Tibial nerve (tissue), 4 donors: Measurements from ENCODE around the gene FEM1A. TPM values are rescaled to one million over a fixed set of nuclear protein-coding genes. Genes with fewer than 3 reads are reported as not detected.

Source experiments
- DNase-seq, 2 donors: peaks; one replicate each; pipeline ENCODE4 v3.0.0-alpha.2; 2019; ENCODE audit warnings: low spot score in 2 of 2
- H3K27ac ChIP-seq, 4 donors: fragments of 200-600 bp; sonication (generic) in 3 of 4; one replicate each; pipeline ENCODE4 v1.5.1; 2017 to 2019; ENCODE audit warnings: mild to moderate bottlenecking in 1 of 4
- H3K27me3 ChIP-seq, 2 donors: fragments of 200-600 bp; sonication (generic) in 1 of 2; one replicate each; pipeline versions ENCODE4 v1.5.1 to v1.6.0; 2017 to 2019
- H3K36me3 ChIP-seq, 3 donors: fragments of 200-600 bp; sonication (generic); one replicate each; pipeline ENCODE4 v1.5.1; 2018 to 2019
- H3K4me1 ChIP-seq, 4 donors: fragments of 200-600 bp; sonication (generic) in 3 of 4; one replicate each; pipeline ENCODE4 v1.5.1; 2017 to 2019
- H3K4me3 ChIP-seq, 4 donors: fragments of 200-600 bp; sonication (generic) in 3 of 4; one replicate each; pipeline ENCODE4 v1.5.1; 2017 to 2019; ENCODE audit warnings: mild to moderate bottlenecking in 1 of 4, moderate library complexity in 1 of 4
- H3K9me3 ChIP-seq, 4 donors: fragments of 200-600 bp; sonication (generic) in 3 of 4; one replicate each; pipeline ENCODE4 v1.5.1; 2017 to 2019
- CTCF ChIP-seq, 5 experiments: fragments of 200-600 bp in 3 of 5; fragments of 450-650 bp in 2 of 5; sonication (generic) in 3 of 5; IDR thresholded peaks; one replicate each; pipeline ENCODE4 v1.5.1; 2016 to 2019; ENCODE audit warnings: antibody characterized with exemption in 5 of 5, mild to moderate bottlenecking in 3 of 5, moderate library complexity in 2 of 5
- EP300 ChIP-seq, 2 donors: sonication (generic); formaldehyde crosslinking; IDR thresholded peaks; one replicate each; pipeline ENCODE4 v1.6.1; 2017; ENCODE audit warnings: antibody characterized with exemption in 2 of 2, mild to moderate bottlenecking in 1 of 2
- POLR2A ChIP-seq, 2 donors: fragments of 450-650 bp; IDR thresholded peaks; one replicate each; pipeline ENCODE4 v1.6.1; 2017; ENCODE audit warnings: antibody characterized with exemption in 2 of 2, mild to moderate bottlenecking in 2 of 2, moderate library complexity in 2 of 2
- WGBS, 2 donors: methylation state at CpG; one replicate each; pipeline ENCODE4 v1.1.5; 2018; 5-methylcytosine and 5-hydroxymethylcytosine counted together
- total RNA-seq, 4 donors: library from RNA; depleted of rRNA; stranded (reverse); fragments of >200 nt; gene quantifications; one replicate each; pipeline ENCODE4 v1.1.0, GENCODE V29; 2016

The FEM1A gene
- total RNA-seq, 4 donors from 2014 or later: 12.3 to 17.1 (median 15.2) TPM

GRCh38 chr19:4745986-4746385 lies 45.5 kb upstream of the FEM1A start:
- WGBS, 2 donors: 56 to 63% methylated on average over 8 of the region's 8 CpGs
- Histone ChIP-seq H3K36me3 (no peaks in the 10 kb centered on the region), H3K27me3 (peaks cover 0 to 7% of the 10 kb centered on the region in 2 donors), H3K4me3 (no peak overlapping the region), H3K4me1 (peaks cover 0 to 17% (median 11%) of the 10 kb centered on the region in 4 donors), H3K9me3 (peaks cover 0 to 3% (median 0%) of the 10 kb centered on the region in 4 donors), H3K27ac (no peak overlapping the region)
- no peak for TF ChIP-seq EP300 (IDR thresholded peaks at IDR 0.05)
- no peak for TF ChIP-seq POLR2A (IDR thresholded peaks at IDR 0.05)
- no peak for TF ChIP-seq CTCF (IDR thresholded peaks at IDR 0.05)
- DNase-seq: no peak

- H3K9me3 ChIP-seq: peaks cover 0 to 3% (median 0%) of the 10 kb centered on the region in 4 donors
- no peak overlapping the region for H3K4me3 ChIP-seq
- no peak overlapping the region for H3K27ac ChIP-seq
- H3K27me3 ChIP-seq: peaks cover 0 to 7% of the 10 kb centered on the region in 2 donors
- H3K4me1 ChIP-seq: peaks cover 0 to 13% (median 8%) of the 10 kb centered on the region in 4 donors
- no peak for DNase-seq
- WGBS, 2 donors: 34 to 38% methylated on average over 11 of the region's 11 CpGs
- TF ChIP-seq POLR2A (IDR thresholded peaks at IDR 0.05) (no peak), EP300 (IDR thresholded peaks at IDR 0.05) (no peak), CTCF (IDR thresholded peaks at IDR 0.05) (no peak)
- no peaks in the 10 kb centered on the region for H3K36me3 ChIP-seq
Observed at GRCh38 chr19:4748185-4748584, 43.3 kb upstream of the FEM1A start.

GRCh38 chr19:4748589-4748988 lies 42.9 kb upstream of the FEM1A start:
- TF ChIP-seq EP300 (IDR thresholded peaks at IDR 0.05) (no peak), POLR2A (IDR thresholded peaks at IDR 0.05) (no peak), CTCF (IDR thresholded peaks at IDR 0.05) (no peak)
- Histone ChIP-seq H3K27ac (no peak overlapping the region), H3K9me3 (peaks cover 0 to 3% (median 0%) of the 10 kb centered on the region in 4 donors), H3K27me3 (peaks cover 0 to 7% of the 10 kb centered on the region in 2 donors), H3K4me1 (peaks cover 0 to 13% (median 8%) of the 10 kb centered on the region in 4 donors), H3K36me3 (no peaks in the 10 kb centered on the region), H3K4me3 (no peak overlapping the region)
- DNase-seq: no peak
- WGBS, 2 donors: 43 to 45% methylated on average over 9 of the region's 9 CpGs

- Histone ChIP-seq H3K27me3 (peaks cover 0 to 7% of the 10 kb centered on the region in 2 donors), H3K27ac (no peak overlapping the region), H3K36me3 (no peaks in the 10 kb centered on the region), H3K9me3 (peaks cover 0 to 3% (median 0%) of the 10 kb centered on the region in 4 donors), H3K4me3 (no peak overlapping the region), H3K4me1 (peaks cover 0 to 4% (median 1%) of the 10 kb centered on the region in 4 donors)
- no peak for DNase-seq
- TF ChIP-seq EP300 (IDR thresholded peaks at IDR 0.05): no peak
- no peak for TF ChIP-seq POLR2A (IDR thresholded peaks at IDR 0.05)
- TF ChIP-seq CTCF (IDR thresholded peaks at IDR 0.05): no peak
- WGBS, 2 donors: 66 to 75% methylated on average over 18 of the region's 18 CpGs
Observed at GRCh38 chr19:4749870-4750590, 41.5 kb upstream of the FEM1A start.

GRCh38 chr19:4754248-4754647 lies 37.3 kb upstream of the FEM1A start:
- no peaks in the 10 kb centered on the region for H3K9me3 ChIP-seq
- peaks cover 0 to 3% (median 0%) of the 10 kb centered on the region in 4 donors for H3K4me1 ChIP-seq
- H3K27me3 ChIP-seq: no peaks in the 10 kb centered on the region
- TF ChIP-seq POLR2A (IDR thresholded peaks at IDR 0.05) (no peak), EP300 (IDR thresholded peaks at IDR 0.05) (no peak), CTCF (IDR thresholded peaks at IDR 0.05) (no peak)
- H3K36me3 ChIP-seq: no peaks in the 10 kb centered on the region
- no peak for DNase-seq
- no peak overlapping the region for H3K27ac ChIP-seq
- WGBS, 2 donors: 66 to 69% methylated on average over 6 of the region's 6 CpGs
- no peak overlapping the region for H3K4me3 ChIP-seq
